ENCODE measurements around the gene EDDM3A. TPM values are rescaled to one million over a fixed set of nuclear protein-coding genes. Genes with fewer than 3 reads are reported as not detected.
A peak's percentile ranks its signal among the peaks of the same experiment; 100 is the strongest.

Gene EDDM3A
- total RNA-seq, 4 donors from 2014 or later: not detected

DNA sequence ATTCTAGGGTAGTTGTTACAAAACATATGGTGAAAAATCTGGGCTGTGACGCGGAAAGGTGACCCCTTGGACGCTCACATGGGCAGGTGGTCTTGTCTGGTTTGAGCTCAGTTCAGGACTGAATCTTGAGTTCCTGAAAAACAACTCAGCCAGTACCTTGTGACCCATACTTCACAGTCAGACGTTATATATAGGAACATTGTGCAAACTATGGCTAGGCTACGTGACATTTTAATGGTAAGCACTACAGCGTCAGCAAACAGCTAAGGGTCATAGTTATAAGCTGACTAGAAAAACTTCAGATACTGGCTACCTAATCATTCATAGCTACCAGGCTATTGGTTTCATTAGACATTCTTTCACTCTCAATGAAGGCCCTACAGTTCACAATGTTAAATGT is 14.8 kb upstream of the EDDM3A start:
- Histone ChIP-seq H3K4me3 (no peak overlapping the region), H3K9me3 (no peaks in the 10 kb centered on the region), H3K4me1 (no peaks in the 10 kb centered on the region), H3K27ac (no peak overlapping the region), H3K36me3 (no peaks in the 10 kb centered on the region), H3K27me3 (no peaks in the 10 kb centered on the region)
- TF ChIP-seq, protein P1, sequence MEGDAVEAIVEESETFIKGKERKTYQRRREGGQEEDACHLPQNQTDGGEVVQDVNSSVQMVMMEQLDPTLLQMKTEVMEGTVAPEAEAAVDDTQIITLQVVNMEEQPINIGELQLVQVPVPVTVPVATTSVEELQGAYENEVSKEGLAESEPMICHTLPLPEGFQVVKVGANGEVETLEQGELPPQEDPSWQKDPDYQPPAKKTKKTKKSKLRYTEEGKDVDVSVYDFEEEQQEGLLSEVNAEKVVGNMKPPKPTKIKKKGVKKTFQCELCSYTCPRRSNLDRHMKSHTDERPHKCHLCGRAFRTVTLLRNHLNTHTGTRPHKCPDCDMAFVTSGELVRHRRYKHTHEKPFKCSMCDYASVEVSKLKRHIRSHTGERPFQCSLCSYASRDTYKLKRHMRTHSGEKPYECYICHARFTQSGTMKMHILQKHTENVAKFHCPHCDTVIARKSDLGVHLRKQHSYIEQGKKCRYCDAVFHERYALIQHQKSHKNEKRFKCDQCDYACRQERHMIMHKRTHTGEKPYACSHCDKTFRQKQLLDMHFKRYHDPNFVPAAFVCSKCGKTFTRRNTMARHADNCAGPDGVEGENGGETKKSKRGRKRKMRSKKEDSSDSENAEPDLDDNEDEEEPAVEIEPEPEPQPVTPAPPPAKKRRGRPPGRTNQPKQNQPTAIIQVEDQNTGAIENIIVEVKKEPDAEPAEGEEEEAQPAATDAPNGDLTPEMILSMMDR (IDR thresholded peaks at IDR 0.05 in 4 of 5, conservative IDR thresholded peaks at IDR 0.05 in 1 of 5): no peak
- no peak for TF ChIP-seq POLR2A (IDR thresholded peaks at IDR 0.05)
- intact Hi-C loops (cut with DNase I; ENCODE audit: low total_unique reads) (no loop called here), in situ Hi-C loops (cut with MboI; ENCODE audit: low sequenced_read_pairs in 4 of 4) (no loop called here)
- ATAC-seq (no peak), DNase-seq (no peak)

DNA sequence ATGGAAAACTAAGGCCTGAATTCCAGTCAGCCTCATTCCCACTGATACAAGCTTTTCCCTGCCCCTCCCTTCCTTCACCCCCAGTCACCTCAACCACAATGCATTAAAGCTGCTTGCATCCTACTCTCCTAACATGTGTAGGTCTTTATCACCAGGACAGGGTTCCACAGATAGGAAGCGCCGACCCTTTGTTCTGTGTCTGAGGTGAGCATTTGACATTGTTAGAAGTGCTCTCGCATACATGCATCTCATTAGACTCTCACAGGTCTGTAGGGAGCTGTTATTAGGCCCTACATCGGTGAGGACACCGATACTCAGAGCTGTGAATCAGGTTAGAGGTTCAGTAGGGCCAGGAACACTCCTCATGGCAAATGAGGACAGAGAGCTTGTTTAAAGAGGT is 13.2 kb upstream of the EDDM3A start:
- H3K9me3 ChIP-seq: no peaks in the 10 kb centered on the region
- TF ChIP-seq, protein P1 (IDR thresholded peaks at IDR 0.05 in 4 of 5, conservative IDR thresholded peaks at IDR 0.05 in 1 of 5): no peak
- TF ChIP-seq POLR2A (IDR thresholded peaks at IDR 0.05): no peak
- in situ Hi-C loops (cut with MboI; ENCODE audit: low sequenced_read_pairs in 4 of 4): no loop called here
- H3K4me3 ChIP-seq: no peak overlapping the region
- H3K27ac ChIP-seq: no peak overlapping the region
- ATAC-seq: no peak
- no peak for DNase-seq
- no peaks in the 10 kb centered on the region for H3K36me3 ChIP-seq
- intact Hi-C loops (cut with DNase I; ENCODE audit: low total_unique reads): no loop called here
- no peaks in the 10 kb centered on the region for H3K27me3 ChIP-seq
- H3K4me1 ChIP-seq: no peaks in the 10 kb centered on the region

- DNase-seq (peak in 1 of 2 donors; percentile 15), ATAC-seq (no peak)
- TF ChIP-seq, protein P1 (IDR thresholded peaks at IDR 0.05 in 4 of 5, conservative IDR thresholded peaks at IDR 0.05 in 1 of 5): no peak
- H3K9me3 ChIP-seq: no peaks in the 10 kb centered on the region
- intact Hi-C loops (cut with DNase I; ENCODE audit: low total_unique reads): no loop called here
- no peak overlapping the region for H3K27ac ChIP-seq
- no peaks in the 10 kb centered on the region for H3K36me3 ChIP-seq
- H3K4me1 ChIP-seq: no peaks in the 10 kb centered on the region
- H3K27me3 ChIP-seq: no peaks in the 10 kb centered on the region
- H3K4me3 ChIP-seq: no peak overlapping the region
- in situ Hi-C loops (cut with MboI; ENCODE audit: low sequenced_read_pairs in 4 of 4): no loop called here
These were observed 12.6 kb upstream of the EDDM3A start for GRCh38 chr14:20732979-20733635.

DNA sequence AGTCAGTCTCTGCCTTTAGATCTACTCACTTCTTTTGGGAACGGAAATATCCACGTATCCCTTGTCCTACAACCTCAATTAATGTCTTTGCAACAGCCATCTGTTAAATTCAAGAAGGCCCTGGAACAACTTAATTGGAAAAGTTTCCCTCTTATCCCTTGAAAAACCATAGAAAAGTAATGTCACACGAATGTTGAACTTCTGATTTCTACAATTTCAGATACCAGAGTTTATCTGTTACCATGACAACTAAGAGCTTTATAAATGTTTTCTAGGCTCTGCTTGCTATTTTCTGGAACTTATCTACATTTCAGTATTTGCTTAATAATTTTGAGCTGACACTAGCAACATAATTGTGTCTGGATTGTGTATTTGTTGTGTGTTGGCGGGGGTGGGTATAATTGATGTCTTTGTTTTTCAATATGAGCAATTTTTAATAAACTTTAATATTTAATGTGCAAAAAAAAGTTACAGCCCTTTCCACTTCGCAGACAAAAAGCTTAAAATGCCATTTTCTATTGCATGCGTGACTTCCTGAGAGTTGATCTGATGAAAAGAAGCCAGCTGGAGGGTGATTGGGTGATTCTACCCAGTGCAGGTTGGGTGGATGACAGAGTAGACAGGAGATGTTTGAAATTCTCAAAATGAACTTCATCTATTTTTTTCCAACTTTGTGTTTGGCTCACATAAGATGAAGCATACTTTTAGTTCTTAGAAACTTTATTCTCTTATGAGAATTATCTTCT is 11.8 kb upstream of the EDDM3A start:
- H3K27me3 ChIP-seq: no peaks in the 10 kb centered on the region
- intact Hi-C loops (cut with DNase I; ENCODE audit: low total_unique reads) (no loop called here), in situ Hi-C loops (cut with MboI; ENCODE audit: low sequenced_read_pairs in 4 of 4) (no loop called here)
- no peaks in the 10 kb centered on the region for H3K4me1 ChIP-seq
- no peak for ATAC-seq
- no peak overlapping the region for H3K27ac ChIP-seq
- TF ChIP-seq POLR2A (IDR thresholded peaks at IDR 0.05): no peak
- TF ChIP-seq, protein P1 (IDR thresholded peaks at IDR 0.05 in 4 of 5, conservative IDR thresholded peaks at IDR 0.05 in 1 of 5): no peak
- DNase-seq: no peak
- H3K4me3 ChIP-seq: no peak overlapping the region
- no peaks in the 10 kb centered on the region for H3K36me3 ChIP-seq
- H3K9me3 ChIP-seq: no peaks in the 10 kb centered on the region
